Parathyroid adenoma (tissue), 2 donors: ENCODE measurements around the gene SLC40A1.

ENCODE experiments used
- H2AFZ ChIP-seq: fragments of 300-600 bp; sonication (generic); one replicate; pipeline ENCODE4 v1.7.0; 2017; ENCODE audit warnings: antibody characterized with exemption, mild to moderate bottlenecking
- H3K27ac ChIP-seq: fragments of 300-600 bp; sonication (generic); one replicate; pipeline ENCODE4 v1.7.0; 2017
- H3K27me3 ChIP-seq: fragments of 300-600 bp; sonication (generic); one replicate; pipeline ENCODE4 v1.7.0; 2017; ENCODE audit warnings: low read length; ENCODE audit not compliant: control insufficient read depth, insufficient read depth
- H3K36me3 ChIP-seq: fragments of 300-600 bp; sonication (generic); one replicate; pipeline ENCODE4 v1.7.0; 2017; ENCODE audit warnings: low read length; ENCODE audit not compliant: control insufficient read depth, insufficient read depth
- H3K4me1 ChIP-seq: fragments of 300-600 bp; sonication (generic); one replicate; pipeline ENCODE4 v1.7.0; 2017; ENCODE audit warnings: control low read depth
- H3K4me2 ChIP-seq: fragments of 300-600 bp; sonication (generic); one replicate; pipeline ENCODE4 v1.7.0; 2017; ENCODE audit warnings: low read length
- H3K4me3 ChIP-seq: fragments of 300-600 bp; sonication (generic); one replicate; pipeline ENCODE4 v1.7.0; 2017; ENCODE audit warnings: low read depth, low read length
- H3K79me2 ChIP-seq: fragments of 300-600 bp; sonication (generic); one replicate; pipeline ENCODE4 v1.7.0; 2017; ENCODE audit warnings: control low read depth
- H3K9ac ChIP-seq: fragments of 300-600 bp; sonication (generic); one replicate; pipeline ENCODE4 v1.7.0; 2017; ENCODE audit warnings: mild to moderate bottlenecking
- H3K9me3 ChIP-seq: fragments of 300-600 bp; sonication (generic); one replicate; pipeline ENCODE4 v1.7.0; 2017; ENCODE audit warnings: low read length; ENCODE audit not compliant: control insufficient read depth
- CTCF ChIP-seq: fragments of 300-600 bp; sonication (generic); IDR thresholded peaks from one replicate; pipeline ENCODE4 v1.7.0; 2017; ENCODE audit warnings: antibody characterized with exemption, mild to moderate bottlenecking
- donor health status: primary hyperparathyroidism.

SLC40A1 gene

GRCh38 chr2:189614585-189614984 is 34.0 kb upstream of the SLC40A1 start:
- Histone ChIP-seq H3K9ac (no peak overlapping the region), H3K79me2 (no peaks in the 10 kb centered on the region), H3K27ac (no peak overlapping the region), H3K27me3 (no peaks in the 10 kb centered on the region), H3K4me1 (peaks cover 18% of the 10 kb centered on the region), H3K9me3 (no peaks in the 10 kb centered on the region), H3K36me3 (no peaks in the 10 kb centered on the region), H2AFZ (no peak overlapping the region), H3K4me3 (no peak overlapping the region), H3K4me2 (no peak overlapping the region)
- TF ChIP-seq CTCF: no peak

GRCh38 chr2:189613650-189614420 is 33.2 kb upstream of the SLC40A1 start:
- no peak overlapping the region for H3K9ac ChIP-seq
- peaks cover 21% of the 10 kb centered on the region for H3K4me1 ChIP-seq
- H3K9me3 ChIP-seq: no peaks in the 10 kb centered on the region
- no peaks in the 10 kb centered on the region for H3K79me2 ChIP-seq
- H3K27me3 ChIP-seq: no peaks in the 10 kb centered on the region
- peak overlapping the region; percentile 77 for H2AFZ ChIP-seq
- peak overlapping the region; percentile 74 for H3K27ac ChIP-seq
- no peaks in the 10 kb centered on the region for H3K36me3 ChIP-seq
- H3K4me3 ChIP-seq: peak overlapping the region; percentile 53
- H3K4me2 ChIP-seq: no peak overlapping the region
- no peak for TF ChIP-seq CTCF

- no peak for TF ChIP-seq CTCF
- Histone ChIP-seq H3K4me1 (peaks cover 21% of the 10 kb centered on the region), H3K9ac (no peak overlapping the region), H3K27ac (peak overlapping the region; percentile 74), H3K9me3 (no peaks in the 10 kb centered on the region), H3K27me3 (no peaks in the 10 kb centered on the region), H3K4me3 (peak overlapping the region; percentile 53), H3K4me2 (peak overlapping the region; percentile 54), H3K79me2 (no peaks in the 10 kb centered on the region), H3K36me3 (no peaks in the 10 kb centered on the region), H2AFZ (peak overlapping the region; percentile 77)
Observed at GRCh38 chr2:189613077-189613636, 32.6 kb upstream of the SLC40A1 start.

GRCh38 chr2:189610700-189611099 is 30.1 kb upstream of the SLC40A1 start:
- H3K4me3 ChIP-seq: no peak overlapping the region
- no peak overlapping the region for H3K9ac ChIP-seq
- H3K27me3 ChIP-seq: no peaks in the 10 kb centered on the region
- H3K27ac ChIP-seq: no peak overlapping the region
- no peaks in the 10 kb centered on the region for H3K79me2 ChIP-seq
- no peaks in the 10 kb centered on the region for H3K36me3 ChIP-seq
- no peak overlapping the region for H3K4me2 ChIP-seq
- peaks cover 21% of the 10 kb centered on the region for H3K4me1 ChIP-seq
- H3K9me3 ChIP-seq: no peaks in the 10 kb centered on the region
- H2AFZ ChIP-seq: no peak overlapping the region
- TF ChIP-seq CTCF: no peak
